HepG2 (cell line): ENCODE data around the gene HOXA4. TPM values are rescaled to one million over a fixed set of nuclear protein-coding genes. Genes with fewer than 3 reads are reported as not detected.
A peak's percentile ranks its signal among the peaks of the same experiment; 100 is the strongest.

ENCODE experiments used
- ELF4 ChIP-seq: sonication (generic); formaldehyde crosslinking; IDR thresholded peaks from 2 replicates; pipeline ENCODE4 v1.5.0; 2020; ENCODE audit warnings: missing genetic modification reagents, mild to moderate bottlenecking, moderate library complexity, borderline replicate concordance
- FOXK1 ChIP-seq: sonication (generic); formaldehyde crosslinking; IDR thresholded peaks from 2 replicates; pipeline ENCODE4 v1.4.0; 2020; ENCODE audit warnings: low read depth, missing genetic modification reagents, borderline replicate concordance
- GABPA ChIP-seq, 2 experiments: IDR thresholded peaks; 2 replicates each; pipeline ENCODE4 v1.6.1; 2011 to 2016; ENCODE audit warnings: low read depth in 2 of 2, low read length in 1 of 2, missing biosample characterization in 1 of 2, missing genetic modification characterization in 1 of 2
- GFI1 ChIP-seq: sonication (generic); formaldehyde crosslinking; IDR thresholded peaks from 2 replicates; pipeline ENCODE4 v1.5.0; 2020; ENCODE audit warnings: missing genetic modification reagents, mild to moderate bottlenecking, borderline replicate concordance
- KAT7 ChIP-seq: IDR thresholded peaks from 2 replicates; pipeline ENCODE4 v1.6.1; 2018; ENCODE audit warnings: borderline replicate concordance, missing compliant biosample characterization
- KLF12 ChIP-seq: sonication (generic); formaldehyde crosslinking; IDR thresholded peaks from 2 replicates; pipeline ENCODE4 v1.4.0; 2020; ENCODE audit warnings: missing genetic modification reagents, borderline replicate concordance
- KLF9 ChIP-seq: IDR thresholded peaks from 2 replicates; pipeline ENCODE4 v1.6.1; 2016; ENCODE audit warnings: low read depth
- KMT2B ChIP-seq: IDR thresholded peaks from 2 replicates; pipeline ENCODE4 v1.6.1; 2016; ENCODE audit warnings: missing genetic modification reagents, missing compliant biosample characterization
- NCOR1 ChIP-seq: fragments of 200-600 bp; sonication (generic); IDR thresholded peaks from 2 replicates; pipeline ENCODE4 v1.7.0; 2017; ENCODE audit warnings: antibody characterized with exemption, low read length, borderline replicate concordance
- PCBP1 ChIP-seq: fragments of 200-400 bp; formaldehyde crosslinking; IDR thresholded peaks from 2 replicates; pipeline ENCODE4 v1.6.1; 2017; ENCODE audit warnings: mild to moderate bottlenecking, low read depth, low read length, borderline replicate concordance
- RELA ChIP-seq: sonication (generic); formaldehyde crosslinking; IDR thresholded peaks from 2 replicates; pipeline ENCODE4 v1.4.0; 2020; ENCODE audit warnings: missing genetic modification reagents
- SNAPC2 ChIP-seq: sonication (generic); formaldehyde crosslinking; IDR thresholded peaks from 2 replicates; pipeline ENCODE4 v1.8.1; 2022; ENCODE audit warnings: mild to moderate bottlenecking, missing genetic modification reagents
- SPEN ChIP-seq: sonication (generic); formaldehyde crosslinking; IDR thresholded peaks from 2 replicates; pipeline ENCODE4 v1.5.1; 2020; ENCODE audit warnings: low read depth, mild to moderate bottlenecking, missing genetic modification reagents
- SRF ChIP-seq: IDR thresholded peaks from 2 replicates; pipeline ENCODE4 v1.6.1; 2011; ENCODE audit warnings: mild to moderate bottlenecking, low read depth, low read length, moderate library complexity
- ZFX ChIP-seq: sonication (generic); formaldehyde crosslinking; IDR thresholded peaks from 2 replicates; pipeline ENCODE4 v1.4.0; 2020; ENCODE audit warnings: mild to moderate bottlenecking, low read depth, missing genetic modification reagents, moderate library complexity
- ZMAT3 ChIP-seq: sonication (generic); formaldehyde crosslinking; conservative IDR thresholded peaks from 2 replicates; pipeline ENCODE4 v1.7.0; 2021; ENCODE audit warnings: missing genetic modification reagents
- ZNF124 ChIP-seq: sonication (generic); formaldehyde crosslinking; IDR thresholded peaks from 2 replicates; pipeline ENCODE4 v1.4.0; 2020; ENCODE audit warnings: missing genetic modification reagents
- ZNF530 ChIP-seq: sonication (generic); formaldehyde crosslinking; IDR thresholded peaks from 2 replicates; pipeline ENCODE4 v1.5.0; 2020; ENCODE audit warnings: low read depth, mild to moderate bottlenecking, missing genetic modification reagents
- ZNF543 ChIP-seq: sonication (generic); formaldehyde crosslinking; IDR thresholded peaks from 2 replicates; pipeline ENCODE4 v1.4.0; 2020; ENCODE audit warnings: mild to moderate bottlenecking, missing genetic modification reagents
- ZNF878 ChIP-seq: sonication (generic); formaldehyde crosslinking; IDR thresholded peaks from 2 replicates; pipeline ENCODE4 v1.8.1; 2023; ENCODE audit warnings: mild to moderate bottlenecking, missing genetic modification reagents, moderate library complexity
- ZSCAN20 ChIP-seq: sonication (generic); formaldehyde crosslinking; IDR thresholded peaks from 2 replicates; pipeline ENCODE4 v1.4.0; 2020; ENCODE audit warnings: missing genetic modification reagents, mild to moderate bottlenecking, borderline replicate concordance
- ZSCAN25 ChIP-seq: sonication (generic); formaldehyde crosslinking; IDR thresholded peaks from 2 replicates; pipeline ENCODE4 v1.8.0; 2022; ENCODE audit warnings: mild to moderate bottlenecking, missing genetic modification reagents
- polyA plus RNA-seq, 8 experiments: library from polyadenylated mRNA; depleted of rRNA in 3 of 8; stranded (reverse) in 7 of 8; unstranded in 1 of 8; fragments of >200 nt; fragmentation: Illumina TruSeq in 4 of 8; extraction: Trizol in 4 of 8; gene quantifications; 2 replicates each; pipeline versions ENCODE4 v1.2.1 to v1.2.3, GENCODE V29; 2011 to 2016; ENCODE audit warnings: low read depth in 4 of 8, missing spikeins in 1 of 8, mixed read lengths in 1 of 8; ENCODE audit not compliant: insufficient read depth in 1 of 8
- total RNA-seq, 5 experiments: library from RNA; depleted of rRNA; stranded (reverse); fragments of >200 nt; fragmentation: Illumina TruSeq; extraction: Trizol; gene quantifications; 2 replicates each; pipeline ENCODE4 v1.2.3, GENCODE V29; 2016; ENCODE audit warnings: low read depth in 1 of 5
- TF ChIP-seq, protein P1 (sequence below): sonication (generic); formaldehyde crosslinking; IDR thresholded peaks from 2 replicates; pipeline ENCODE4 v1.4.0; 2020; ENCODE audit warnings: missing genetic modification reagents
- TF ChIP-seq, protein P2 (sequence below): sonication (generic); formaldehyde crosslinking; IDR thresholded peaks from 2 replicates; pipeline ENCODE4 v1.8.1; 2023; ENCODE audit warnings: mild to moderate bottlenecking, missing genetic modification reagents
- TF ChIP-seq, protein P3 (sequence below), 2 experiments: fragments of 450-650 bp in 1 of 2; sonication (generic) in 1 of 2; formaldehyde crosslinking; IDR thresholded peaks; 2 replicates each; pipeline versions ENCODE4 v1.5.0 to v1.8.0; 2020 to 2022; ENCODE audit warnings: mild to moderate bottlenecking in 1 of 2, missing genetic modification reagents in 1 of 2

HOXA4 gene
- total and polyA plus RNA-seq, 2 of the 13 experiments (the other 11 are each of a cell fraction or from before 2014, with no cell fraction given): 2.4 to 5.4 TPM

DNA sequence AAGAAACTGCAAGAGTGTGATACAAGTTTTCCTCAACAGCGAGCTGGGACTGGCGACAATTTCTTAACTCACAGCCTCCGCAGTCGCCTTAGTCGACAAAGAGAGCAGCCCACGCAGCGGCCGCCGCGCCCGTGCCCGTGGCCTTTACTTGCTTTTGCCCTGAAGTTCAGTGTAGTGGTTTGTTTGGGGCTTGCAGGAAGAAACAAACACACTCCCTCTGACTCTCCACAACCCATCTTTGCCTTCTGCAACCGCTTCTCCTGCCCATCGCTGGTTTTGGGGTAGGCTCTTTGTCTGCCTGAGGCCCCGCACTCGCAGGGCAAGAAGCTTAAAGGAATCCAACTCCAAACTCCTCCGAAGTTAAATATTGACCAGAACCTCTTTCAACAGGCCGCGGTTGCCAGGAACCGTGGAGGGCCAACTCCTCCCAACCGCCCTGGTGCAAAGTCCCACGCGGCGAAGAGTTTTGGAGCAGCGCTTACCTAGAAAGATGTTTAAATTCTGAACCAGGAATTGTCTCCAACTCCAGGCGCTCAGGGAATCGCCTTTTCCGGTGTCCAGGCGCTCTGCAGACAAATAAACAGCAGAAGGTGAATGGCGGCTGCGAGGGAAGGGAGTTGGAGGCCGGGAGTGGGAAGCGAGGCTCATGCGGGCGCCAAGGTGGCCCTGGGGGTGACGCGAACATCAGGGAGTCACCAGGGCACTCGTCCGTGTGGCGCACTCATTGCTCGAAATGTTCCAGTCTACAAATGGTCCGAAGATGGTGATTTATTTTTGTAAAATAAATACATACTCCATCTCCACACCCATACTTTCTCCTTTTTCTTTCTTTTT is 8.3 kb downstream of the HOXA4 start (continued):
- TF ChIP-seq, protein P1, sequence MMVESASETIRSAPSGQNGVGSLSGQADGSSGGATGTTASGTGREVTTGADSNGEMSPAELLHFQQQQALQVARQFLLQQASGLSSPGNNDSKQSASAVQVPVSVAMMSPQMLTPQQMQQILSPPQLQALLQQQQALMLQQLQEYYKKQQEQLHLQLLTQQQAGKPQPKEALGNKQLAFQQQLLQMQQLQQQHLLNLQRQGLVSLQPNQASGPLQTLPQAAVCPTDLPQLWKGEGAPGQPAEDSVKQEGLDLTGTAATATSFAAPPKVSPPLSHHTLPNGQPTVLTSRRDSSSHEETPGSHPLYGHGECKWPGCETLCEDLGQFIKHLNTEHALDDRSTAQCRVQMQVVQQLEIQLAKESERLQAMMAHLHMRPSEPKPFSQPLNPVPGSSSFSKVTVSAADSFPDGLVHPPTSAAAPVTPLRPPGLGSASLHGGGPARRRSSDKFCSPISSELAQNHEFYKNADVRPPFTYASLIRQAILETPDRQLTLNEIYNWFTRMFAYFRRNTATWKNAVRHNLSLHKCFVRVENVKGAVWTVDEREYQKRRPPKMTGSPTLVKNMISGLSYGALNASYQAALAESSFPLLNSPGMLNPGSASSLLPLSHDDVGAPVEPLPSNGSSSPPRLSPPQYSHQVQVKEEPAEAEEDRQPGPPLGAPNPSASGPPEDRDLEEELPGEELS (CRISPR knock-in tag): peak; percentile 63
- TF ChIP-seq ELF4 (CRISPR knock-in tag) (no peak), KLF9 (no peak), ZFX (CRISPR knock-in tag) (peak; percentile 87), NCOR1 (peak; percentile 90), KMT2B (CRISPR knock-in tag) (no peak; the same call in 1 of the 2 replicates), RELA (no peak), ZNF124 (CRISPR knock-in tag) (peak; percentile 65; the same call in 1 of the 2 replicates), KLF12 (0 out of 2 replicates have a peak, but pooled peaks have one; percentile 35), ZNF543 (peak; percentile 86), SNAPC2 (CRISPR knock-in tag) (0 out of 2 replicates have a peak, but pooled peaks have one; percentile 69), ZSCAN25 (peak; percentile 63; the same call in 1 of the 2 replicates), KAT7 (CRISPR knock-in tag) (0 out of 2 replicates have a peak, but pooled peaks have one; percentile 31), ZSCAN20 (CRISPR knock-in tag) (peak; percentile 25; the same call in 1 of the 2 replicates), PCBP1 (no peak), ZMAT3 (CRISPR knock-in tag) (0 out of 2 replicates have a peak, but pooled peaks have one; percentile 53), SRF (0 out of 2 replicates have a peak, but pooled peaks have one; percentile 1), GFI1 (CRISPR knock-in tag) (0 out of 2 replicates have a peak, but pooled peaks have one; percentile 55), ZNF530 (CRISPR knock-in tag) (no peak), SPEN (CRISPR knock-in tag) (peak; percentile 54), FOXK1 (CRISPR knock-in tag) (no peak), ZNF878 (peak; percentile 80; the same call in 1 of the 2 replicates), GABPA (IDR thresholded peaks at IDR 0.05; ENCODE audit: low read depth, low read length) (no peak), GABPA (CRISPR knock-in tag; IDR thresholded peaks at IDR 0.05; ENCODE audit: low read depth) (peak; percentile 69)
- TF ChIP-seq, protein P2, sequence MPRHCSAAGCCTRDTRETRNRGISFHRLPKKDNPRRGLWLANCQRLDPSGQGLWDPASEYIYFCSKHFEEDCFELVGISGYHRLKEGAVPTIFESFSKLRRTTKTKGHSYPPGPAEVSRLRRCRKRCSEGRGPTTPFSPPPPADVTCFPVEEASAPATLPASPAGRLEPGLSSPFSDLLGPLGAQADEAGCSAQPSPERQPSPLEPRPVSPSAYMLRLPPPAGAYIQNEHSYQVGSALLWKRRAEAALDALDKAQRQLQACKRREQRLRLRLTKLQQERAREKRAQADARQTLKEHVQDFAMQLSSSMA (CRISPR knock-in tag): 0 out of 2 replicates have a peak, but pooled peaks have one; percentile 53
- TF ChIP-seq, protein P3, sequence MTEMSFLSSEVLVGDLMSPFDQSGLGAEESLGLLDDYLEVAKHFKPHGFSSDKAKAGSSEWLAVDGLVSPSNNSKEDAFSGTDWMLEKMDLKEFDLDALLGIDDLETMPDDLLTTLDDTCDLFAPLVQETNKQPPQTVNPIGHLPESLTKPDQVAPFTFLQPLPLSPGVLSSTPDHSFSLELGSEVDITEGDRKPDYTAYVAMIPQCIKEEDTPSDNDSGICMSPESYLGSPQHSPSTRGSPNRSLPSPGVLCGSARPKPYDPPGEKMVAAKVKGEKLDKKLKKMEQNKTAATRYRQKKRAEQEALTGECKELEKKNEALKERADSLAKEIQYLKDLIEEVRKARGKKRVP (CRISPR knock-in tag; IDR thresholded peaks at IDR 0.05): 0 out of 4 replicates have a peak, but pooled peaks of 1 of the 2 experiments have one; percentile 51
